ENCODE data around the gene CD244. TPM values are rescaled to one million over a fixed set of nuclear protein-coding genes. Genes with fewer than 3 reads are reported as not detected.
"Not testable (repeated sequence)": the region's sequence is repeated elsewhere in the genome, so short reads cannot be mapped to it uniquely, and the experiment has no call there.

CD244 gene
- total RNA-seq, 1 experiment from 2014 or later, result not detected

GRCh38 chr1:160876311-160876710, 13.6 kb upstream of the CD244 start:
- TF ChIP-seq CTCF (conservative IDR thresholded peaks at IDR 0.05) (no peak), EZH2 (IDR thresholded peaks at IDR 0.05; ENCODE audit: low read depth) (no peak)
- H3K27ac ChIP-seq, result no peak overlapping the region
- H3K4me3 ChIP-seq, result no peak overlapping the region
- H3K9me3 ChIP-seq (ENCODE audit: insufficient read depth, low read depth), result no peaks in the 10 kb centered on the region
- no peak for DNase-seq
- H3K36me3 ChIP-seq (ENCODE audit: low read depth), result no peaks in the 10 kb centered on the region
- no peaks in the 10 kb centered on the region for H3F3A ChIP-seq (ENCODE audit: insufficient read depth, low read depth)
- CTCF ChIA-PET, result no interaction called here
- H3K79me2 ChIP-seq (ENCODE audit: low read depth), result no peaks in the 10 kb centered on the region
- no peak overlapping the region for H2AFZ ChIP-seq
- no peaks in the 10 kb centered on the region for H4K20me1 ChIP-seq (ENCODE audit: insufficient read depth)
- H3K9me2 ChIP-seq (ENCODE audit: insufficient read depth), result no peaks in the 10 kb centered on the region
- BruUV-seq (replicated peaks), result no TSS peak
- peaks cover 19% of the 10 kb centered on the region for H3K27me3 ChIP-seq (ENCODE audit: insufficient read depth, low read depth)
- intact Hi-C loops (cut with micrococcal nuclease; ENCODE audit: unreplicated experiment), result no loop called here
- no peak overlapping the region for H3K4me2 ChIP-seq
- POLR2A ChIA-PET (ENCODE audit: unreplicated experiment), result no interaction called here
- H3K4me1 ChIP-seq (replicated peaks; ENCODE audit: insufficient read depth), result no peaks in the 10 kb centered on the region

- H3K4me1 ChIP-seq (replicated peaks; ENCODE audit: insufficient read depth); intact Hi-C loops (cut with micrococcal nuclease; ENCODE audit: unreplicated experiment); H3K9me2 ChIP-seq (ENCODE audit: insufficient read depth); H3K9me3 ChIP-seq (ENCODE audit: insufficient read depth, low read depth); H3K4me3 ChIP-seq; BruUV-seq (replicated peaks); H4K20me1 ChIP-seq (ENCODE audit: insufficient read depth); H3K36me3 ChIP-seq (ENCODE audit: low read depth); H2AFZ ChIP-seq; H3F3A ChIP-seq (ENCODE audit: insufficient read depth, low read depth); H3K4me2 ChIP-seq; H3K79me2 ChIP-seq (ENCODE audit: low read depth); H3K27ac ChIP-seq; CTCF ChIA-PET; POLR2A ChIA-PET (ENCODE audit: unreplicated experiment); DNase-seq: not testable (repeated sequence)
- peaks cover 16% of the 10 kb centered on the region for H3K27me3 ChIP-seq (ENCODE audit: insufficient read depth, low read depth)
These were observed 12.9 kb upstream of the CD244 start for GRCh38 chr1:160875591-160875990.

DNA sequence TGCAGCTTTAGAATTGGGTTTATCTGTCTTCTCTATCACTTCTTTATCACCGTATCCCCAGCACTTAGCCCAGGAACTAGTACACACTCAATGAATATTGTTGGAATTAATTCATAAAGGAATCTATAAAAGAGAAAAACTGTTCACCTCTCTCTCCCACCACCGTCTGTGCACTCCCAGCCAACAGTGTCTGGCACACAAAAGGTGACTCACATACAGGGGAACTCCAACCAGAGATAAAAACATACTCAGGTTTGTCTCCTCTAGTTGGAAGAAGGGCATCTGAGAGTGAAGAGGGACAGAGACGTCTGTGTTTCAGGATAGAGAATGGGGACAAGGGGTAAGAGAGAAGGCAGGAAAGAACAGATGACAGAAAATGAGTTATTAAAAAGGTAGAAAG, 12.2 kb upstream of the CD244 start:
- ChIA-PET CTCF (no interaction called here), POLR2A (ENCODE audit: unreplicated experiment) (no interaction called here)
- Histone ChIP-seq H3K4me3 (no peak overlapping the region), H3K27ac (no peak overlapping the region), H3F3A (ENCODE audit: insufficient read depth, low read depth) (no peaks in the 10 kb centered on the region), H4K20me1 (ENCODE audit: insufficient read depth) (no peaks in the 10 kb centered on the region), H3K9me2 (ENCODE audit: insufficient read depth) (no peaks in the 10 kb centered on the region), H3K9me3 (ENCODE audit: insufficient read depth, low read depth) (no peaks in the 10 kb centered on the region), H3K4me2 (no peak overlapping the region), H3K79me2 (ENCODE audit: low read depth) (no peaks in the 10 kb centered on the region), H2AFZ (no peak overlapping the region), H3K4me1 (replicated peaks; ENCODE audit: insufficient read depth) (no peaks in the 10 kb centered on the region), H3K27me3 (ENCODE audit: insufficient read depth, low read depth) (peaks cover 9% of the 10 kb centered on the region), H3K36me3 (ENCODE audit: low read depth) (no peaks in the 10 kb centered on the region)
- intact Hi-C loops (cut with micrococcal nuclease; ENCODE audit: unreplicated experiment), result no loop called here
- BruUV-seq (replicated peaks), result no TSS peak
- TF ChIP-seq CTCF (conservative IDR thresholded peaks at IDR 0.05), result no peak
- no peak for TF ChIP-seq EZH2 (IDR thresholded peaks at IDR 0.05; ENCODE audit: low read depth)
- DNase-seq, result no peak

- no peak for DNase-seq
- H3K9me2 ChIP-seq (ENCODE audit: insufficient read depth), result no peaks in the 10 kb centered on the region
- no peak overlapping the region for H3K27ac ChIP-seq
- H4K20me1 ChIP-seq (ENCODE audit: insufficient read depth), result no peaks in the 10 kb centered on the region
- no peak overlapping the region for H2AFZ ChIP-seq
- POLR2A ChIA-PET (ENCODE audit: unreplicated experiment), result no interaction called here
- H3K4me2 ChIP-seq, result no peak overlapping the region
- no peaks in the 10 kb centered on the region for H3F3A ChIP-seq (ENCODE audit: insufficient read depth, low read depth)
- no peaks in the 10 kb centered on the region for H3K27me3 ChIP-seq (ENCODE audit: insufficient read depth, low read depth)
- TF ChIP-seq EZH2 (IDR thresholded peaks at IDR 0.05; ENCODE audit: low read depth) (no peak), CTCF (conservative IDR thresholded peaks at IDR 0.05) (no peak)
- CTCF ChIA-PET, result no interaction called here
- H3K4me3 ChIP-seq, result no peak overlapping the region
- no peaks in the 10 kb centered on the region for H3K79me2 ChIP-seq (ENCODE audit: low read depth)
- no TSS peak for BruUV-seq (replicated peaks)
- H3K36me3 ChIP-seq (ENCODE audit: low read depth), result no peaks in the 10 kb centered on the region
- no peaks in the 10 kb centered on the region for H3K4me1 ChIP-seq (replicated peaks; ENCODE audit: insufficient read depth)
- H3K9me3 ChIP-seq (ENCODE audit: insufficient read depth, low read depth), result no peaks in the 10 kb centered on the region
- intact Hi-C loops (cut with micrococcal nuclease; ENCODE audit: unreplicated experiment), result no loop called here
These were observed 5.5 kb upstream of the CD244 start for GRCh38 chr1:160868141-160868540.

GRCh38 chr1:160867651-160868050, 5.0 kb upstream of the CD244 start:
- H3K4me2 ChIP-seq; H3K4me3 ChIP-seq; POLR2A ChIA-PET (ENCODE audit: unreplicated experiment); H3K9me2 ChIP-seq (ENCODE audit: insufficient read depth); H4K20me1 ChIP-seq (ENCODE audit: insufficient read depth); H3K36me3 ChIP-seq (ENCODE audit: low read depth); H3K27me3 ChIP-seq (ENCODE audit: insufficient read depth, low read depth); H3K27ac ChIP-seq; intact Hi-C loops (cut with micrococcal nuclease; ENCODE audit: unreplicated experiment); H3K79me2 ChIP-seq (ENCODE audit: low read depth); H2AFZ ChIP-seq; H3K4me1 ChIP-seq (replicated peaks; ENCODE audit: insufficient read depth); DNase-seq; H3K9me3 ChIP-seq (ENCODE audit: insufficient read depth, low read depth); CTCF ChIA-PET; H3F3A ChIP-seq (ENCODE audit: insufficient read depth, low read depth); BruUV-seq (replicated peaks): not testable (repeated sequence)

Data from PC-9 (cell line).